ENCODE data around the gene TXN.

DNA sequence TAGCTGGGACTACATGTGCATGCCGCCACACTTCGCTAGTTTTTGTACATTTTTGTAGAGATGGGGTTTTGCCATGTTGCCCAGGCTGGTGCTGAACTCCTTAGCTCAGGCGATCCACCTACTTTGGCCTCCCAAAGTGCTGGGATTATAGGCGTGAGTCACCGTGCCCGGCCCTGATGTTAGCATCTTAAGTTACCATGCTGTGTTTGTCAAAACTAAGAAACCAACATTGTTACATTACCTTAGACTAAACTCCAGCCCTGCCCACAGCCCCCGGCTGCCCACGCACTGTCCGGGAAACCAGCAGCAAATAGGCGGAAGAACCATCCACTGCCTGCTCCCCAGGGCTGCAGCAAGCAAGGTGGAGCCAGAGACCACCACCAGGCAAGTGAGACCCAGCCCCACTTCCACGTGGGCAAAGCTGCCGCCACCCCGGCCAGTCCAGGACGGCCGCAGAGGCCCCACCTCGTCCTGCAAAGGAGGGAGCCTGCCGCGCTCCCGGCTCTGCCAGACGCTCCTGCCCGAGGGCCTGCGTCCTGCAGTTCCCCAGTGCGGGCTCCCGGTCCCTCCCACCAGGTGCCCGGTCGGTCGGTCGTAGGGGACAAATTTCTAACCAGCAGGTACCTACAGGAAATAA is 35.7 kb upstream of the TXN start:
- TF ChIP-seq, protein P1, sequence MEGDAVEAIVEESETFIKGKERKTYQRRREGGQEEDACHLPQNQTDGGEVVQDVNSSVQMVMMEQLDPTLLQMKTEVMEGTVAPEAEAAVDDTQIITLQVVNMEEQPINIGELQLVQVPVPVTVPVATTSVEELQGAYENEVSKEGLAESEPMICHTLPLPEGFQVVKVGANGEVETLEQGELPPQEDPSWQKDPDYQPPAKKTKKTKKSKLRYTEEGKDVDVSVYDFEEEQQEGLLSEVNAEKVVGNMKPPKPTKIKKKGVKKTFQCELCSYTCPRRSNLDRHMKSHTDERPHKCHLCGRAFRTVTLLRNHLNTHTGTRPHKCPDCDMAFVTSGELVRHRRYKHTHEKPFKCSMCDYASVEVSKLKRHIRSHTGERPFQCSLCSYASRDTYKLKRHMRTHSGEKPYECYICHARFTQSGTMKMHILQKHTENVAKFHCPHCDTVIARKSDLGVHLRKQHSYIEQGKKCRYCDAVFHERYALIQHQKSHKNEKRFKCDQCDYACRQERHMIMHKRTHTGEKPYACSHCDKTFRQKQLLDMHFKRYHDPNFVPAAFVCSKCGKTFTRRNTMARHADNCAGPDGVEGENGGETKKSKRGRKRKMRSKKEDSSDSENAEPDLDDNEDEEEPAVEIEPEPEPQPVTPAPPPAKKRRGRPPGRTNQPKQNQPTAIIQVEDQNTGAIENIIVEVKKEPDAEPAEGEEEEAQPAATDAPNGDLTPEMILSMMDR (IDR thresholded peaks at IDR 0.05), result no peak
- TF ChIP-seq POLR2A (IDR thresholded peaks at IDR 0.05), result no peak
